OCI-LY3 (cell line): ENCODE measurements around the gene MGRN1.

Source experiments
- H2AFZ ChIP-seq: fragments of 200-600, 300-600 bp; shearing (Covaris generic); 2 replicates; pipeline ENCODE4 v1.6.0; 2014; ENCODE audit warnings: antibody characterized with exemption, low read depth, low read length
- H3K27ac ChIP-seq: fragments of 200-600, 300-600 bp; sonication (generic); 2 replicates; pipeline ENCODE4 v1.5.1; 2014; ENCODE audit warnings: mild to moderate bottlenecking, low read length, moderate library complexity, mixed read lengths
- H3K27me3 ChIP-seq: fragments of 200-600, 300-600 bp; sonication (generic); 2 replicates; pipeline ENCODE4 v1.6.1; 2014; ENCODE audit warnings: low read depth, low read length, mixed read lengths
- H3K36me3 ChIP-seq: fragments of 200-600, 300-600 bp; sonication (generic); replicated peaks from 2 replicates; pipeline ENCODE3; 2014; ENCODE audit warnings: low read depth, low read length, mixed read lengths
- H3K4me1 ChIP-seq: fragments of 300-600, 200-600 bp; sonication (generic); 2 replicates; pipeline ENCODE4 v1.6.1; 2014; ENCODE audit warnings: low read length, mixed read lengths
- H3K4me2 ChIP-seq: fragments of 200-600, 300-600 bp; sonication (generic); 2 replicates; pipeline ENCODE4 v1.6.1; 2014; ENCODE audit warnings: low read length, mixed read lengths
- H3K4me3 ChIP-seq: fragments of 300-600, 200-600 bp; sonication (generic); 2 replicates; pipeline ENCODE4 v1.5.1; 2014; ENCODE audit warnings: antibody characterized with exemption, mild to moderate bottlenecking, low read length, moderate library complexity
- H3K79me2 ChIP-seq: fragments of 300-600, 200-600 bp; shearing (Covaris generic); 2 replicates; pipeline ENCODE4 v1.6.1; 2014; ENCODE audit warnings: mild to moderate bottlenecking, low read length, mixed read lengths
- H3K9ac ChIP-seq: fragments of 300-600, 200-600 bp; shearing (Covaris generic); 2 replicates; pipeline ENCODE4 v1.6.0; 2014; ENCODE audit warnings: mild to moderate bottlenecking, low read length, moderate library complexity
- H3K9me3 ChIP-seq: fragments of 200-600, 300-600 bp; shearing (Covaris generic); 2 replicates; pipeline ENCODE4 v1.6.1; 2014; ENCODE audit warnings: low read length, mixed read lengths; ENCODE audit not compliant: insufficient read depth
- H4K20me1 ChIP-seq: fragments of 200-600, 300-600 bp; sonication (generic); 2 replicates; pipeline ENCODE4 v1.6.1; 2016; ENCODE audit warnings: low read length, mixed read lengths; ENCODE audit not compliant: insufficient read depth
- EZH2phosphoT487 ChIP-seq: fragments of 200-600 bp; shearing (Covaris generic); IDR thresholded peaks from 2 replicates; pipeline ENCODE4 v1.6.1; 2018; ENCODE audit warnings: antibody characterized with exemption, mixed run types, low read depth
- TF ChIP-seq, protein P1 (sequence below): fragments of 200-600, 300-600 bp; sonication (generic); IDR thresholded peaks from 2 replicates; pipeline ENCODE4 v1.5.1; 2014; ENCODE audit warnings: antibody characterized with exemption, low read length, low read depth

Gene MGRN1

DNA sequence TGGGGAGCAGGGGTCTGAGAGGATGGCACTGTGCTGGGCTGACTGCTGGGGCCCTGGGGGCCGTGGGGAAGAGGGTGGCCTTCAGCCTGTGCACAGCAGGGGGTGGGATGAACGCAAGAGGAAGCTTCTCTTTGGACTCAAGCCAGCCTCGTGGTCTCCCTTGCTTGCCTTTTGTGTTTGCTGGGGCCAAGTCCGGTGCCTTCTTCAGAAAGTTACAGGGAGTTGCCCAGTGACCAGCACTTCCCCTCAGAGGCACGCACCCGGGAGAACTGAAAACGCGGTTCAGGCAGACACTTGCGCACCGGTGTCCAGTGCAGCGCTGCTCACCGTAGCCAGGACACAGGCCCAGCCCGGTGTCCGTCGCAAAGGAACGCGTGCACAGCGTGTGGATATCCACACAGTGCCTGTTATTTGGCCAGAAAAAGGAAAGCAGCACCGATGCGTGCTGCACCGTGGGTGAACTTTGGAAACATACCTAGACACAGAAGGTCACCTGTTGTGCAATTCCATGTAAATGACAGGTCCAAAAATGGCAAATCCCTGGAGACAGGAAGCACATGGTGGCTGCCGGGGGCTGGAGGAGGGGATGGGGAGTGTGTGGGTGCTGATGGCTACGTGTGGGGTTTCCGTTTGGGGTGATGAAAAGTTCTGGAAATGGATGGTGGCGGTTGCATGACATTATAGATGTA is 39.3 kb downstream of the MGRN1 start:
- Histone ChIP-seq H3K27ac (no peak overlapping the region), H3K4me1 (no peaks in the 10 kb centered on the region), H3K9ac (no peak overlapping the region), H3K9me3 (no peaks in the 10 kb centered on the region), H3K27me3 (no peaks in the 10 kb centered on the region), H4K20me1 (no peaks in the 10 kb centered on the region), H3K36me3 (peaks cover 21% of the 10 kb centered on the region), H2AFZ (no peak overlapping the region), H3K4me2 (no peak overlapping the region), H3K79me2 (no peaks in the 10 kb centered on the region), H3K4me3 (no peak overlapping the region)
- TF ChIP-seq, protein P1, sequence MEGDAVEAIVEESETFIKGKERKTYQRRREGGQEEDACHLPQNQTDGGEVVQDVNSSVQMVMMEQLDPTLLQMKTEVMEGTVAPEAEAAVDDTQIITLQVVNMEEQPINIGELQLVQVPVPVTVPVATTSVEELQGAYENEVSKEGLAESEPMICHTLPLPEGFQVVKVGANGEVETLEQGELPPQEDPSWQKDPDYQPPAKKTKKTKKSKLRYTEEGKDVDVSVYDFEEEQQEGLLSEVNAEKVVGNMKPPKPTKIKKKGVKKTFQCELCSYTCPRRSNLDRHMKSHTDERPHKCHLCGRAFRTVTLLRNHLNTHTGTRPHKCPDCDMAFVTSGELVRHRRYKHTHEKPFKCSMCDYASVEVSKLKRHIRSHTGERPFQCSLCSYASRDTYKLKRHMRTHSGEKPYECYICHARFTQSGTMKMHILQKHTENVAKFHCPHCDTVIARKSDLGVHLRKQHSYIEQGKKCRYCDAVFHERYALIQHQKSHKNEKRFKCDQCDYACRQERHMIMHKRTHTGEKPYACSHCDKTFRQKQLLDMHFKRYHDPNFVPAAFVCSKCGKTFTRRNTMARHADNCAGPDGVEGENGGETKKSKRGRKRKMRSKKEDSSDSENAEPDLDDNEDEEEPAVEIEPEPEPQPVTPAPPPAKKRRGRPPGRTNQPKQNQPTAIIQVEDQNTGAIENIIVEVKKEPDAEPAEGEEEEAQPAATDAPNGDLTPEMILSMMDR = no peak
- TF ChIP-seq EZH2phosphoT487 = no peak

- Histone ChIP-seq H3K4me3 (no peak overlapping the region), H3K9ac (no peak overlapping the region), H3K4me1 (no peaks in the 10 kb centered on the region), H3K27me3 (no peaks in the 10 kb centered on the region), H2AFZ (no peak overlapping the region), H3K9me3 (no peaks in the 10 kb centered on the region), H3K36me3 (peaks cover 25% of the 10 kb centered on the region), H3K27ac (no peak overlapping the region), H3K4me2 (no peak overlapping the region), H3K79me2 (no peaks in the 10 kb centered on the region), H4K20me1 (no peaks in the 10 kb centered on the region)
- TF ChIP-seq, protein P1 = no peak
- TF ChIP-seq EZH2phosphoT487 = no peak
Measured at GRCh38 chr16:4664538-4665418, 40.2 kb downstream of the MGRN1 start.

DNA sequence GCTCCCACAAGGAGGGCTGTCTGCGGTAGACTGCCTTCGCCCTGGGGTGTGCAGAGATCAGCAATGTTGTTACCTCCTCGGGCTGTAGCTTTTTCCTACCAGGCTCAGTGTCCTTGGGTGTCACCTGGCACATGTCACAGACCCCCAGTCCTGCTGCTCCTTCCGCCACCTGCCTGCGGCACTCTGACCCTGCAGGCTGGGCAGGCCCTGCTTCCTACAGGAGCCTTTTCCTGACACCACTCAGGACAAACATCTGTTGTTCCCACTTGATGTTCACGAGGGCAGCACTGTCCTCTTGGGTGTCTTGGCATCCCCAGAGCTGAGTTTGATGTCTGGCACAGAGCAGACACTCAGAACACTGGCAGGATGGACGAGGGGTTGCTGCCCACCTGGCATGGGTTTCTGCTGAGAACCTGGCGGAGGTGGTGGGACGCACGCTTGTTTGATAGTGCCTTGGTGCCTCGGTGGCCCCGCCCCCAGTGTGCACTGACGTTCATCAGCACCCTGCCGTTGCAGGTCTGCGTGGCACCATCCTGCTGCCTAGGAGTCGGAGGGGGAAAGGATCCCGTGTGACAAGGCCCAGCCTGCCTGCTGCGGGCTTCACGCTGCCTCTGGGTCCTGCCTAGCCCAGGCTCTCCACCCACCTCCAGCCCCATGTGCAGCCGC is 42.0 kb downstream of the MGRN1 start:
- Histone ChIP-seq H2AFZ (no peak overlapping the region), H3K4me1 (no peaks in the 10 kb centered on the region), H4K20me1 (no peaks in the 10 kb centered on the region), H3K36me3 (peaks cover 25% of the 10 kb centered on the region), H3K4me2 (no peak overlapping the region), H3K4me3 (no peak overlapping the region), H3K27ac (no peak overlapping the region), H3K27me3 (no peaks in the 10 kb centered on the region), H3K79me2 (no peaks in the 10 kb centered on the region), H3K9ac (no peak overlapping the region), H3K9me3 (no peaks in the 10 kb centered on the region)
- TF ChIP-seq, protein P1 = no peak
- TF ChIP-seq EZH2phosphoT487 = no peak
